Heart right ventricle (tissue), 16 donors: ENCODE results near the gene AP2A2. TPM values are rescaled to one million over a fixed set of nuclear protein-coding genes. Genes with fewer than 3 reads are reported as not detected.

Experiments
- ATAC-seq, 8 donors: fragments of 200-7000 bp; cut with Tn5 transposase; one replicate each; pipeline ENCODE4 v1.9.1; 2020; ENCODE audit warnings: mild to moderate bottlenecking in 8 of 8, moderate library complexity in 8 of 8, moderate number of reproducible peaks in 1 of 8
- DNase-seq, 2 donors: peaks; one replicate each; pipeline ENCODE4 v3.0.0-alpha.2; 2020
- H3K27ac ChIP-seq, 10 donors: fragments of 200-600 bp; sonication (generic) in 2 of 10; one replicate each; pipeline versions ENCODE4 v1.5.0 to v1.8.0; 2020 to 2022; ENCODE audit warnings: mild to moderate bottlenecking in 3 of 10
- H3K27me3 ChIP-seq, 7 donors: fragments of 200-600 bp; one replicate each; pipeline ENCODE4 v1.8.0; 2021 to 2022; ENCODE audit warnings: mild to moderate bottlenecking in 2 of 7
- H3K36me3 ChIP-seq, 9 donors: fragments of 200-600 bp; sonication (generic) in 1 of 9; one replicate each; pipeline versions ENCODE4 v1.5.0 to v1.8.0; 2020 to 2022; ENCODE audit warnings: mild to moderate bottlenecking in 2 of 9
- H3K4me1 ChIP-seq, 9 donors: fragments of 200-600 bp; sonication (generic) in 1 of 9; one replicate each; pipeline versions ENCODE4 v1.5.0 to v1.8.0; 2020 to 2022; ENCODE audit warnings: mild to moderate bottlenecking in 4 of 9
- H3K4me3 ChIP-seq, 10 donors: fragments of 200-600 bp; sonication (generic) in 2 of 10; one replicate each; pipeline versions ENCODE4 v1.5.0 to v1.8.0; 2020 to 2022; ENCODE audit warnings: mild to moderate bottlenecking in 7 of 10, moderate library complexity in 2 of 10
- H3K9me3 ChIP-seq, 11 donors: fragments of 200-600 bp in 10 of 11; sonication (generic) in 2 of 11; one replicate each; pipeline versions ENCODE4 v1.5.0 to v1.8.0; 2013 to 2022; ENCODE audit warnings: mild to moderate bottlenecking in 2 of 11, control low read depth in 1 of 11, moderate library complexity in 1 of 11
- CTCF ChIP-seq, 9 donors: fragments of 200-600 bp; sonication (generic) in 2 of 9; IDR thresholded peaks; one replicate each; pipeline versions ENCODE4 v1.5.0 to v1.8.0; 2021 to 2022; ENCODE audit warnings: antibody characterized with exemption in 9 of 9, mild to moderate bottlenecking in 5 of 9, moderate library complexity in 1 of 9
- WGBS, 2 donors: extraction: QIAGEN DNeasy Blood & Tissue Kit; methylation state at CpG; one replicate each; pipeline ENCODE4 v1.1.7; 2013; ENCODE audit warnings: inconsistent platforms in 1 of 2; 5-methylcytosine and 5-hydroxymethylcytosine counted together
- intact Hi-C, 10 donors: fragments of 100-400 bp; cut with DNase I; formaldehyde crosslinking; loops; one replicate each; pipeline versions ENCODE4 v1.11.1 to v1.14.2; 2022
- polyA plus RNA-seq, 2 donors: library from polyadenylated mRNA; stranded (reverse); fragments of 200-250 nt; gene quantifications; one replicate each; pipeline ENCODE4 v1.2.3, GENCODE V29; 2013
- total RNA-seq, 10 donors: library from RNA; stranded (reverse); fragmentation: NEBNext Ultra II Directional in 3 of 10; extraction: Animal tissue kit (Norgen Biotek cat#: 25700) in 3 of 10; gene quantifications; one replicate each; pipeline versions ENCODE4 v1.2.1 to v1.2.4, GENCODE V29; 2021 to 2023
- donor health status: Arrhythmogenic right ventricular cardiomyopathy.
- donor health status: ischemic (EF 13 %, LVEDD 7.1; RV severe dilation, severe dysfunction).
- donor health status: healthy with polysubstance abuse.
- donor health status: DM: no; HTN: yes; CAD: no.
- donor health status: DM: no; HTN: no; CAD: no.
- donor health status: ischemic (EF 25% LVEDD 6.9; RV normal size, moderate dysfunction).
- donor health status: ischemic (EF 25% LVEDD 5.7; RV mildly dilated, moderate dysfunction).
- donor health status: healthy.
- donor health status: DM: yes; HTN: yes; CAD: no.
- donor health status: Ischemic cardiomyopathy.
- donor health status: ischemic (EF 35%, LVEDD 5.7; RV mildly dilated, moderate dysfunction).
- donor health status: nonischemic (EF 11% LVEDD 7.7; RV severe dilation, severe dysfunction).
- donor health status: DM: yes; HTN: yes; CAD: no.
- donor health status: PGD.
- donor health status: ischemic (EF 29% LVEDD 5.4; RV normal size, mild dysfunction).
- donor health status: nonischemic (EF 23%, LVEDD 6.1; RV moderate dilation, normal function).

The AP2A2 gene
- total and polyA plus RNA-seq, 12 donors = 24.3 to 58.4 (median 37.4) TPM

DNA sequence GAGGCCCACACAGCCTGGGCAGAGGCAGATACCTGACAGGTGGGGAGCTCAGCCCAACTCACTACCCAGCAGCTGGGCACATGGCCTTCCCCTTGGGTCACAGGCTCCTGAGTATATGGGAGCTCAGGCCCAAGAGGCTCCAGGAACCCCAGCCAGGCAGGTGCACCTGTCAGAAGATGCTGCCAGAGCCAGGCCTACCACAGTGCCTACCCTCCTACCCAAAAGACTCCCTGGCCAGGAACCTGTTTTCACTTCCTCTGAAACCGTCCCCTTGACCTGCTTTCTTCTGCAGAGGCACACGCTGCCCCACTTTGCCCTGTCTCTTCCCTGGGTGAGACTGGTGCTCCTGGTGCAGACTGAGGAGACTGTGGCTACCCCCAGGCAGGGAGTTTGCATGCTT is 18.0 kb upstream of the AP2A2 start:
- no peak for ATAC-seq
- no peak overlapping the region for H3K4me3 ChIP-seq
- no peaks in the 10 kb centered on the region for H3K27me3 ChIP-seq
- no peaks in the 10 kb centered on the region for H3K9me3 ChIP-seq
- peaks cover 0 to 42% (median 8%) of the 10 kb centered on the region in 9 donors for H3K36me3 ChIP-seq
- TF ChIP-seq CTCF (IDR thresholded peaks at IDR 0.05) = no peak
- peaks cover 0 to 24% (median 16%) of the 10 kb centered on the region in 9 donors for H3K4me1 ChIP-seq
- DNase-seq = no peak
- intact Hi-C loops = loop anchor here in 1 of 10 donors (5.0 kb wide), 1 partner anchor 60 kb away; no protein-coding TSS in a partner anchor
- 87 to 91% methylated on average over 2 of the region's 2 CpGs for WGBS, 2 donors
- no peak overlapping the region for H3K27ac ChIP-seq

DNA sequence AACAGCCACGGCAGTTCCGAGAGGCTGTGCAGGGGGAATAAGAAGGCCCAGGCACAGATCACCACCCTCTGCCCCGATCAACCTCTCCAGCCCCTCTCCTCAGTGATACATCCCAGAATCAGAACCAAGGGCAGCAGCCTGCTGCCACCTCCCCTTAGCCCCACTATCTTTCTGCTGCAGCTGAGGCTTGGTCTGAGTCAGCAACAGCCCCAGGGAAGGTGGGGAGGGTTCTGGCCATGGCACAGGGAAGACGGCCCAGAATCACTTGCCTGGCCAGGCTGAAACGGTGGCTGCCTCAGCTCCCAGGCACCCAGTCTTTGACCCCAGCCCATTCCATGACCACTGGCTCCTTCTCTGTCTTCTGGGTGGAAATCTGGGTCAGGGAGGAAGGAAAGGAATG is 17.4 kb upstream of the AP2A2 start:
- Histone ChIP-seq H3K4me1 (peaks cover 0 to 24% (median 16%) of the 10 kb centered on the region in 9 donors), H3K27ac (no peak overlapping the region), H3K27me3 (no peaks in the 10 kb centered on the region), H3K4me3 (no peak overlapping the region), H3K36me3 (peaks cover 0 to 36% (median 6%) of the 10 kb centered on the region in 9 donors), H3K9me3 (no peaks in the 10 kb centered on the region)
- intact Hi-C loops = loop anchor here in 1 of 10 donors (5.0 kb wide), 1 partner anchor 61 kb away; no protein-coding TSS in a partner anchor
- DNase-seq (no peak), ATAC-seq (no peak)
- 91 to 92% methylated on average over 5 of the region's 5 CpGs for WGBS, 2 donors
- no peak for TF ChIP-seq CTCF (IDR thresholded peaks at IDR 0.05)

DNA sequence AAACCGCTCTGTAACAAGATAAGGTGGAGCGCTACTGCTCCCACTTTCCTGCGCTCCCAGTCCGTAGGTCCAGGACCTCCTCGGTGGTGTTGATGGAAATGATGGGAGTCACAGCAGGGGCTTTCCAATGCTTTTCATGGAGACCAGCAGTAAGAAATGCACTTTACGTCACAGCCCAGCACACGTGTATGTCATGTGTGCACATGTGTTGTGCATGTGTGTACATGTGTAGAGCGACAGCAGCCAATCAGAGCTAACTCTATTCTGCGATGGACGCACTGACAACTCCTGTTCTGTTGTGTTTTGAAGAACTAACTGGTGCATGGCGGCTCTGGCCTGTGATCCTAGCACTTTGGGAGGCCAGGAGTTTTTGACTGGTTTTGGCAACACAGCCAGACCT is 16.3 kb upstream of the AP2A2 start:
- H3K4me1 ChIP-seq = peaks cover 0 to 24% (median 16%) of the 10 kb centered on the region in 9 donors
- H3K9me3 ChIP-seq = no peaks in the 10 kb centered on the region
- no peak for TF ChIP-seq CTCF (IDR thresholded peaks at IDR 0.05)
- no peak for DNase-seq
- H3K27ac ChIP-seq = no peak overlapping the region
- H3K27me3 ChIP-seq = no peaks in the 10 kb centered on the region
- WGBS, 2 donors = 90 to 93% methylated on average over 11 of the region's 11 CpGs
- peaks cover 0 to 25% (median under 1%) of the 10 kb centered on the region in 9 donors for H3K36me3 ChIP-seq
- peak overlapping the region in 5 of 10 donors; percentile 88 to 99 (median 92) for H3K4me3 ChIP-seq
- intact Hi-C loops = loop anchor here in 1 of 10 donors (5.0 kb wide), 1 partner anchor 62 kb away; no protein-coding TSS in a partner anchor
- no peak for ATAC-seq

DNA sequence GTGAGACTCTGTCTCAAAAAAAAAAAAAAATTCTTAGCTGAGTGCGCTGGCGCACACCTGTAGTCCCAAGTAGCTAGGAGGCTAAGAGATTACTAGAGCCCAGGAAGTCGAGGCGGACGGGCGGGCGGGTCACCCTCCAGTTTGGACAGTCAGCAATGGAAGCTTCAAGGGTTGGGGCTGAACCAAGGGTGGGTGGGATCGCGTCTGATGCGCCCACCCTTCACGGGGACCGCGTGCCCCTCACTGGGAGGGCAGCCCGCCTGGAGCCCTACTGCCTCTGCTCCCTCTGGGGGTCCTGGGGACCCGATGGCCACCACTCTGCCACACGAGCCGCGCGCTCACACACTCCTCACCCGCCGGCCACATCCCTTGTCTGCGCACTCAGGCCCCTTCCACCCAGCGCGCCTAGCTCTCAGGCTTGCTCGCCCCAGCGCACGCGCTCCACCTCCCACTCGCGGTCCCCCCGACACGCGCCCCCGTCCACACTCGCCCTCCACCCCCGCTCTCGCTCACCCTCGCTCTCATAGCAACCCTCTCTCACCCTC is 15.6 kb upstream of the AP2A2 start:
- peaks cover 0 to 24% (median 16%) of the 10 kb centered on the region in 9 donors for H3K4me1 ChIP-seq
- H3K27me3 ChIP-seq = no peaks in the 10 kb centered on the region
- intact Hi-C loops = loop anchor here in 1 of 10 donors (5.0 kb wide), 1 partner anchor 63 kb away; no protein-coding TSS in a partner anchor
- 2 to 3% methylated on average over 37 to 38 of the region's 38 CpGs for WGBS, 2 donors
- peak in 4 of 8 donors; percentile 6 to 17 (median 6) for ATAC-seq
- H3K27ac ChIP-seq = peak overlapping the region in 9 of 10 donors; percentile 91 to 99 (median 97)
- no peak for DNase-seq
- no peak for TF ChIP-seq CTCF (IDR thresholded peaks at IDR 0.05)
- H3K4me3 ChIP-seq = peak overlapping the region; percentile 67 to 99 (median 90)
- no peaks in the 10 kb centered on the region for H3K9me3 ChIP-seq
- H3K36me3 ChIP-seq = peaks cover 0 to 21% (median 0%) of the 10 kb centered on the region in 9 donors
